Hindlimb muscle (tissue), 1 donor: ENCODE measurements around the gene CFLAR. TPM values are rescaled to one million over a fixed set of nuclear protein-coding genes. Genes with fewer than 3 reads are reported as not detected.
"Not testable (repeated sequence)": the region's sequence is repeated elsewhere in the genome, so short reads cannot be mapped to it uniquely, and the experiment has no call there.

Experiments
- DNase-seq: peaks from one replicate; pipeline ENCODE4 v3.0.0-alpha.2; 2013
- polyA plus RNA-seq: library from polyadenylated mRNA; unstranded; fragments of 120-200 nt; gene quantifications from one replicate; pipeline ENCODE4 v1.2.1, GENCODE V29; 2013; ENCODE audit not compliant: insufficient read length

The CFLAR gene
- 44.8 TPM for polyA plus RNA-seq

DNA sequence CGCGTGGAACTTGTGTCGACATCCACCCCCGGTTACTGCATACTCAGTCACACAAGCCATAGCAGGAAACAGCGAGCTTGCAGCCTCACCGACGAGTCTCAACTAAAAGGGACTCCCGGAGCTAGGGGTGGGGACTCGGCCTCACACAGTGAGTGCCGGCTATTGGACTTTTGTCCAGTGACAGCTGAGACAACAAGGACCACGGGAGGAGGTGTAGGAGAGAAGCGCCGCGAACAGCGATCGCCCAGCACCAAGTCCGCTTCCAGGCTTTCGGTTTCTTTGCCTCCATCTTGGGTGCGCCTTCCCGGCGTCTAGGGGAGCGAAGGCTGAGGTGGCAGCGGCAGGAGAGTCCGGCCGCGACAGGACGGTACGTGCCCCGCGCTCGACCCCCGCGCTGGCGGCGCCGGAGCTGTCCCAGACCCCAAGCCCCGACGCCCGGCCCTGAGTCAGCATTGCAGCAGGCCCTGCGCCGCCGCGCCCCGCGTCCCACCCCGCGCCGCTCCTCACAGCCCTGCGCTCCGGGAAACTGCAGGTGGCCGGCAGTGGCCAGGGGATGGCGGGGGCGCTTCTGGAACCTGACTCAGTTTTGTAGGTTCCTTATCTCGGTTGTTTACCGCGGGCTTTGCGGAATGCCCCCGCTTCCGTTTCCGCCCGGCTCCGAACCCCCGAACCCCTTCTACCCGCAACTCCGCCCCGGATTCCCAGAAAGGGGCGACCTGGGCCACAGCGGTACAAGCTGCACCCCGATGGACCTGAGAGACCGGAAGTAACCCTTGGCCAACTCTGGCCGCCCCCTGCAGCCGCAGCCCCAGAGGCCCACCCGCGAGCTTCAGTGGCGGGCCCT, at the start of gene CFLAR:
Gene CFLAR, plus strand, starts transcription at position 50 of the 844 bp plus-strand sequence. CDS start 13,702 bp downstream, outside the sequence.
- DNase-seq = peak; percentile 79

DNA sequence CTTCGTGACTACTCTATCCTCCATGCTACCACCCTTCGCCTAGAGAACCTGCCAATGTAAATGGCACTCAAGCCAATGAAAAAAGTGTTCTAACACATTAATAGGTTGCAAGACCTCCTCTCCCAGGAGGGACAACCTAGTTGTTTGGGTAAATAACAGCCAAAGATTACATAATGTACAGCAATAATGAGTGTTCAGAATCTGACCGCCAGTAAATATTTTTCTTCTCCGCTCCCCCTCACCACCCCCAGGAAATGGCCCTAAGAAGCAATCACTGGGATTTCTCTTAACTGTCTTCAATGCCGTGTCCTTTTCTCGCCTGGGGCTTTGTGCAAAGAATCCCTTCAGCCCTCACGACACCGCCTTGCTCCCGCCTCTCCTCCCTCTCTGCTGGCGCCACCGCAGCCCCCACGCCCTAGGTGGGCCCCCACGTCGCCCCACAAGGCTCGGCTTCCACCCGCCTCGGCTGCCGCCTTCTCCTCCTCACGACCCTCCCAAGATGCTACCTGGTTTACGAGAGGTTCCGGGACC, 45.0 kb upstream of the CFLAR start:
- no peak for DNase-seq

GRCh38 chr2:201071479-201072200, 44.3 kb upstream of the CFLAR start, which contains the start of the genes HYCC2 and NDUFB3:
HYCC2 (minus strand) TSS chr2:201071671; CDS start chr2:201024009, 47,662 bp downstream.
NDUFB3 (plus strand) TSS chr2:201072001; CDS start chr2:201078883, 6,882 bp downstream.
- peak; percentile 96 for DNase-seq

GRCh38 chr2:201072201-201072530, 43.8 kb upstream of the CFLAR start:
- no peak for DNase-seq

GRCh38 chr2:201073071-201073470, 42.9 kb upstream of the CFLAR start:
- DNase-seq = no peak

GRCh38 chr2:201074996-201075395, 41.0 kb upstream of the CFLAR start:
- DNase-seq = no peak

DNA sequence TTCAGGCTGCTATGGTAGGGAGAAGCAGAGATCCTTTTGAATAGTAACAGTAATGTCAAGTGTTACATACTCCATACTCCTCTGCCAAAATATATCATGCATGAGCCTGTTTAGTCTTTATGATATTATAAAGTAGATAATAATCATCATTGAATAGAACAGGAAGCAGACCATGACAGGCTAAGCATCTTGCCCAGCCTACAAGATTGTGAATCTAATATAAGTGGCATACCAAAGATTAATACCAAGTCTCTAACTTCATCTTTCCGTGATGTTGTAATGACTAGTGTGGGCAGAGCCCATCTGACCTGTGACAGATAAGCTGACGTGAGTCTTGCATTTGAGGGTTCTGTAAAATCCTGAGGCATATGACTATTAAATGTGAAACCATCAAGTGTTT, 31.1 kb upstream of the CFLAR start:
- DNase-seq = no peak

GRCh38 chr2:201090574-201090973, 25.4 kb upstream of the CFLAR start:
- DNase-seq = no peak

DNA sequence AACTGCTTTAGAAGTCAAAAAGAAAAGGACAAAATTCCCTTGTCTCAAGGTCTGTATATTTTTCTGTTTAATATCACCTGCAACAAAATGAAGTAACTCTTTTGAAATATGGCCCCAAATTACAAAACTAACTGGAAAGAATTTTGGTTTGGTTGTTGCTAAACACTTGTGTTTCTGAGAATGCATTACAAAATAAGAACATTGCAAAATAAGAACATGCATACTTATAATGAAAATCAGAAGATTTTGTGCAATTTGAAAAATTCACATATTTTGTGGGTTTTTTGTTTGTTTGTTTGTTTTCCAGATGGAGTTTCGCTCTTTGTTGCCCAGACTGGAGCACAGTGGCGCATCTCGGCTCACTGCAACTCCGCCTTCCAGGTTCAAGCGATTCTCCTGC, 22.4 kb upstream of the CFLAR start:
- DNase-seq = no peak

- DNase-seq = no peak
Observed at GRCh38 chr2:201100497-201100896, 15.5 kb upstream of the CFLAR start.

DNA sequence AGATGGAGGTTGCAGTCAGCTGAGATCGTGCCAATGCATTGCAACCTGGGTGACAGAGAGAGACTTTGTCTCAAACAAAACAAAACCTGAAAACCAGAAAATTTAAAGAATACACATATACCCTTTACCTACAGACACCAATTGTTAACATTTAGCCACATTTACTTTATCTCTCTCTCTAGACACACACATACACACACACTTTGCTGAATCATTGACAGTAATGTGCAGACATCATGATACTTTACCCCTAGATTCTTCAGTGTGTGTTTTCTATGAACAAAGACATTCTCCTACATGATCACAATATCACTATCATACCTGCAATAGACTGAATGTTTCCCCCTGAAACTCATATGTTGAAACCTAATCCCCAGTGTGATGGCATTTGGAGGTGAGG, 10.2 kb upstream of the CFLAR start:
- no peak for DNase-seq

- DNase-seq = no peak
Observed at GRCh38 chr2:201107624-201108023, 8.3 kb upstream of the CFLAR start.

DNA sequence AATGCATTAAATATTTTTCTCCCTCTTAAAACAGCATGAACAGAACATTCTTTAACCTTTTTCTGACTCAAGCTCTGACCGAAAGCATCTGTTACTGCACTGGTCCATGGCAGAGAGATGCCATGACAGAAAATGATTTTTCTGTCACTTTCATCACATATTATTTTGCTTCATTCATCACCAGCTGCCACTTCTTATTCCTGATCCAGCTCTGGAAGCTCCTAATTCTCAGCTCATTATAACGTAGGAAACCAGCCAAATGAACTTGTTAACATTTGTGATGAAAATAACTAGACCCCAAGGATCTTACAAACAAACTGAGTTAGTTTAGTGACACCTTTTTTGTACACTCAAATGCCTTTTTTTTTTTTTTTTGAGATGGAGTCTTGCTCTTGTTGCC, 7.6 kb upstream of the CFLAR start:
- no peak for DNase-seq

DNA sequence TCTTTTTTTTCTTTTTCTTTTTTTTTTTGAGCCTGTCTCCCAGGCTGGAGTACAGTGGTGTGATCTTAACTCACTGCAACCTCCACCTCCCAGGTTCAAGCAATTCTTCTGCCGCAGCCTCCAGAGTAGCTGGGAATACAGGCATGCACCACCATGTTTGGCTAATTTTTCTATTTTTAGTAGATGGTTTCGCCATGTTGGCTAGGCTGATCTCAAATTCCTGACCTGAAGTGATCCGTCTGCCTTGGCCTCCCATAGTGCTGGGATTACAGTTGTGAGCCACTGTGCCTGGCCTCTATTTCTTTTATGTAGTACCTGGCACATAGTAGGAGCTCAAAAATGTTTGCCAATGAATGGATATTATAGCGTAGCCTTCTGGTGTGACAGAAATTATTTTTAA, 6.8 kb upstream of the CFLAR start:
- no peak for DNase-seq

DNA sequence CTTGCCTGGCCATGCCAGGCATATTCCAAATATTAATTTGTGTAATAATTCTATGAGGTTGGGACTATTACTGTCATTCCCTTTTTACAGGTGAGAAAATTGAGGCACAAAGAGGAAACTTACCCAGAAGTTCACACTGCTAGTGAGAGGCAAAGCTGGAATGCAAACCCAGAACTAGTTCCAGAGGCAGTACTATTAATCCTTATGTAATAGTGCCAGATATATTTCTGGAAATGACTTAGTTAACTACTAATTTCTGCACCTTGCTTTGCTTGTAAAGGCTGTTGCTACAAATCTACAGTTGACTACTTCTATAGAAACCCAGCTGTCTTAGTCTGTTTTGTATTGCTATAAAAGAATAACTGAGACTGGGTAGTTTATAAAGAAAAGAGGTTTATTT, 5.3 kb upstream of the CFLAR start:
- no peak for DNase-seq

- no peak for DNase-seq
Observed at GRCh38 chr2:201111096-201111495, 4.9 kb upstream of the CFLAR start.

DNA sequence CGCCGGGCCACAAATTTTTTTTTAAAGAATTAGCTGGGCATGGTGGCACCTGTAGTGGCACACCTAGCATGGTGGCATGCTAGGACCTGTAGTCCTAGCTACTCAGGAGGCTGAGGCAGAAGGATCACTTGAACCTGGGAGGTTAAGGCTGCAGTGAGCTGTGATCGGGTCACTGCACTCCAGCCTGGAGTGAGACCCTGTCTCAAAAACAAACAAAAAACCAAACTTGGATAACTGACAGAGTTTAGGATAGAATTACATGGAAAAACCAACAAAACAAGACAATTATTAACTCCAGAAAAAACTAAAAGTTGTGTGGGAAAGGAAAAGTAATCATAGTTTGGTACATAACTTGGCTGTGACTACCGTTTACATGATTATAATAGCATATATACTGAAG, 1.6 kb upstream of the CFLAR start:
- no peak for DNase-seq

DNA sequence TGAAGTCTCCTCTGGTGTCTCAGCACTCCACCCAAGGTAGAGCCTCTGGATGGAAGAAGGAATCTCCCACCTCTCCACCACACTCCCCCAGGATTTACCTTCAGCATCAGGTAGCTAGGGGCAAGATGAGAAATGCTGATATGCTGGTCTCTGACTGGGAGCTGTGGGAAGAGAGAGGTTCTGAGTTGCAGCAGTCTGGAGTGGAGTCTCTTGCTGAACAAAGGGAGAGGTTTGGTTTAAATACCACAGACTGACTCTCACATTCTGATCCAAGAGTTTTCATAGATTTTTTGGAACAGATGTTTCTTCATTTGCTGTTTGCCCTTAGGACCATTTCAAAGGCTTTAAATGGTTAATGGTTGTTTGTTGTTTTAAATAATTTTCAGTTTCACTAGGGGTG, 1.1 kb upstream of the CFLAR start:
- DNase-seq = no peak

GRCh38 chr2:201116959-201117734, 1.2 kb downstream of the CFLAR start:
- DNase-seq = peak; percentile 61

- not testable (repeated sequence) for DNase-seq
Observed at GRCh38 chr2:201117735-201118094, 1.8 kb downstream of the CFLAR start.

DNA sequence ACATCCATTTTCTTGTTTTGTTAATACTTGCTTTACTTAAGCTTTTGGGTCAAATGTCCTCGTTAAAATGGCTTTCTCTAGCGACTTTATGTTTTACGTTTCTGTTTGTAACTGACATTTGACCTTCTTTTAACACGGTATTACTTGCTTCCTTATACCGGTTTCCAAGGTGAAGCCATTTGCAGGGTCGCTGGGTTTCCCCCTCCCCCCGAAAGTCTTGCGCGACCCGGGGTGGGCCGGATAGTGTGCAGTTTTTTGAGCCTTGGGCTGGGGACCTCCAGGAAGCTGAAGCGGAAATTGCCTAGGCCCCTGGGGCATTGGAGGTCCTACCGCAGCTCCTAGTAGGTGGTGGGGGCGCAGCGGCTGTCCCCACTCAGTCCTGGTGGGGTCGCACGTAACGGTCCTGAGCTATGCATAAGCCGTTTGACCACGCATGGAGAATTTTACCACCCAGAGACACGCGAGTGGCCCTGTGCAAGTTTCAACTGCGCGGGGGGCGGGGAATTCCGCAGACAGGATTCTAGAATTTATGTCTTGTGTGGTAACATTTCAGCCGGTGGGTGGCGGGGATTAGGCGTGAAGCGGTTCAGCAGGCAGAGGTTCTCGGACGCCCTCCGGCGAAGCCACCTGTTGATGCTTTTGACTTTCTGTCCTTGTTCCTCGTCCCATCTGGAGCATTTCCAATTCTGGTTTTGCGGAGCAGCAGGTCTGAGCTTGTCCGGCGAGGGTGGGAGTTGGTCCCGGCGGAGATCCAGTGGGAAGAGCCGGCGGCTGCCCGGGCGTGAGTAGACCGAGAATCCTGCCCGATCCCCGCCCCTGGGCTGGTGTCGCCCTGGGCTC, 2.4 kb downstream of the CFLAR start:
- DNase-seq = peak; percentile 77
